Smooth muscle cell of trachea (primary cell): ENCODE data around the gene CORIN. TPM values are rescaled to one million over a fixed set of nuclear protein-coding genes. Genes with fewer than 3 reads are reported as not detected.

ENCODE experiments used
- total RNA-seq: library from RNA; depleted of rRNA; stranded (reverse); fragments of >200 nt; gene quantifications from 2 replicates; pipeline ENCODE4 v1.2.1, GENCODE V29; 2014

Gene CORIN, protein sequence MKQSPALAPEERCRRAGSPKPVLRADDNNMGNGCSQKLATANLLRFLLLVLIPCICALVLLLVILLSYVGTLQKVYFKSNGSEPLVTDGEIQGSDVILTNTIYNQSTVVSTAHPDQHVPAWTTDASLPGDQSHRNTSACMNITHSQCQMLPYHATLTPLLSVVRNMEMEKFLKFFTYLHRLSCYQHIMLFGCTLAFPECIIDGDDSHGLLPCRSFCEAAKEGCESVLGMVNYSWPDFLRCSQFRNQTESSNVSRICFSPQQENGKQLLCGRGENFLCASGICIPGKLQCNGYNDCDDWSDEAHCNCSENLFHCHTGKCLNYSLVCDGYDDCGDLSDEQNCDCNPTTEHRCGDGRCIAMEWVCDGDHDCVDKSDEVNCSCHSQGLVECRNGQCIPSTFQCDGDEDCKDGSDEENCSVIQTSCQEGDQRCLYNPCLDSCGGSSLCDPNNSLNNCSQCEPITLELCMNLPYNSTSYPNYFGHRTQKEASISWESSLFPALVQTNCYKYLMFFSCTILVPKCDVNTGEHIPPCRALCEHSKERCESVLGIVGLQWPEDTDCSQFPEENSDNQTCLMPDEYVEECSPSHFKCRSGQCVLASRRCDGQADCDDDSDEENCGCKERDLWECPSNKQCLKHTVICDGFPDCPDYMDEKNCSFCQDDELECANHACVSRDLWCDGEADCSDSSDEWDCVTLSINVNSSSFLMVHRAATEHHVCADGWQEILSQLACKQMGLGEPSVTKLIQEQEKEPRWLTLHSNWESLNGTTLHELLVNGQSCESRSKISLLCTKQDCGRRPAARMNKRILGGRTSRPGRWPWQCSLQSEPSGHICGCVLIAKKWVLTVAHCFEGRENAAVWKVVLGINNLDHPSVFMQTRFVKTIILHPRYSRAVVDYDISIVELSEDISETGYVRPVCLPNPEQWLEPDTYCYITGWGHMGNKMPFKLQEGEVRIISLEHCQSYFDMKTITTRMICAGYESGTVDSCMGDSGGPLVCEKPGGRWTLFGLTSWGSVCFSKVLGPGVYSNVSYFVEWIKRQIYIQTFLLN
- total RNA-seq = 0.15 and 0.33 TPM in 2 replicates

DNA sequence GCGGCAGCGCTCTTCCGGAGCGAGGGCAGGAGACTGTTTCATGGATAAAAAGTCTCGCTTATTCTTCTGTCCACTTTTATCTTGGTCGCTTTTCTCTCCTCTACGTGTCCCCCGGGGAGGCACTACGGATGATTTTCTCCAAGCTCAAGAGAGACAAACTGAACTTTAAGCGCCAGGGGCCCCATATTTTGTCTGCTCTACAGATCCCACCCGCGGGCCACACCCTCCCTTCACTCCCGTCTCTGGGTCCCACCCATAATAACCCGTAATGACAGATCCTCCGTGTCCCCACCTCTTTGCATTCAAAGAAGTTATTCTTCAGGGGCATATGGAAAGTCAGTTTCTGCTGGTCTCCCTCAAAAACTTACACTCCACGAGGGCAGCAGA, at the start of gene CORIN:
Gene CORIN, minus strand, starts transcription at position 160 of the 387 bp plus-strand sequence. Its CDS starts 118 bp downstream, at position 42.

Other genes starting within 250 kb of the CORIN start
- 7.1 and 13.1 TPM in 2 replicates for gene NFXL1, start 76.5 kb upstream of the CORIN start, total RNA-seq
- gene CNGA1, start 178.6 kb upstream of the CORIN start, total RNA-seq = not detected in 2 replicates
- not detected in 2 replicates for gene NIPAL1, start 178.7 kb upstream of the CORIN start, total RNA-seq